Dermis microvascular lymphatic vessel endothelial cell (primary cell): ENCODE data around the gene MED31. TPM values are rescaled to one million over a fixed set of nuclear protein-coding genes. Genes with fewer than 3 reads are reported as not detected.
A peak's percentile ranks its signal among the peaks of the same experiment; 100 is the strongest.
"Not testable (repeated sequence)": the region's sequence is repeated elsewhere in the genome, so short reads cannot be mapped to it uniquely, and the experiment has no call there.

Source experiments
- DNase-seq, 2 donors: peaks; one replicate each; pipeline versions ENCODE4 v3.0.0 to v3.0.0-alpha.2; 2010; ENCODE audit warnings: low read depth in 2 of 2
- total RNA-seq: library from RNA; depleted of rRNA; stranded (reverse); fragments of >200 nt; gene quantifications from 2 replicates; pipeline ENCODE4 v1.2.1, GENCODE V29; 2014

The MED31 gene
- 6.8 and 8.5 TPM in 2 replicates for total RNA-seq

DNA sequence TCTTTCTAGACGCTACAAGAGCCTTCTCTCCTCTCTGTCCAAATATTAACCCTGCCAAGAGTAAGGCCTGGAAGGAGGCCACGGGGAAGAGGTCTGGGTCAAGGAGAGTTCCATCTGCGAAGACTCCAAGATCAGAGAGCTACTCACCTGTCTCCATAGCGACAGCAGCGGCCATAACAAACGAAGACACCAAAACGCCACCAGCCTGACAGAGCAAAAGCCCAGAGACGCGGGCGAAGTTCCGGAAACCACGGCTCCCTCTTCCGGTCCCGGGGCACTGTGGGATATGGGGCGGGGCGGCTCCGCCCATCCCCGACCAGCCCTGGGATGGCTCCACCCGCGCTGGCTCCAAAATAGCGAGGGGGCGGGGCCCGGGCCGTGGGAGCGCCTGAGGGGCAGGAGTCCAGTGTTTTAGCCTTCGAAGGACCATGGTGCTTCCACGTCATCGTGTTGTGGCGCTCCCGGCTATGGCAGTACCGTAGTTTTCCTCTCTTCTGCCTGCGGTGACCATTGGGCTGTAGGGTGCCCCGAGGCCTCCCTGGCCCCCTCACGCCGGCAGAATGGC, at the start of gene MED31, which contains the start of gene C17orf100:
Gene MED31, minus strand, starts transcription at position 252 of the 565 bp plus-strand sequence. Its CDS starts 77 bp downstream, at position 175.
Gene C17orf100, plus strand, starts transcription at position 409 of the 565 bp plus-strand sequence. Its CDS starts 152 bp downstream, at position 561.
- DNase-seq, result peak; percentile 80 to 89

DNA sequence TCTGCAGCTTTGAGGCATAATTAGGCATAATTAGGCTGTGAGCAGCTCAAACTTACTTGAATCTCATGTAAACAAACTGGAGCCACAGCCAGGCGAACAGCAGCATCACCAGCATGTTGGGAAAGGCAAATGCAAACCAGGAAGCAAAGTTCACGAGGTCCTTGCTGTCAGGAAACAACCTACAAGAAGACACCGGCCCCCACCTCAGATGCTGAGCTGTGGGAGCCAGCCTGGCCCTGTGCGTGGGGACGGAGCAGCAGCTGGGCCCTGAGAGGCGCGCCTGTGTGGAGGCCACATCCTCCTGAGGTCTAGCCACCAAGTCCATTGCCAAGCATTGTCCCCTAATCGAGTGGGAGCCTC, 49.5 kb upstream of the MED31 start:
- no peak for DNase-seq

DNA sequence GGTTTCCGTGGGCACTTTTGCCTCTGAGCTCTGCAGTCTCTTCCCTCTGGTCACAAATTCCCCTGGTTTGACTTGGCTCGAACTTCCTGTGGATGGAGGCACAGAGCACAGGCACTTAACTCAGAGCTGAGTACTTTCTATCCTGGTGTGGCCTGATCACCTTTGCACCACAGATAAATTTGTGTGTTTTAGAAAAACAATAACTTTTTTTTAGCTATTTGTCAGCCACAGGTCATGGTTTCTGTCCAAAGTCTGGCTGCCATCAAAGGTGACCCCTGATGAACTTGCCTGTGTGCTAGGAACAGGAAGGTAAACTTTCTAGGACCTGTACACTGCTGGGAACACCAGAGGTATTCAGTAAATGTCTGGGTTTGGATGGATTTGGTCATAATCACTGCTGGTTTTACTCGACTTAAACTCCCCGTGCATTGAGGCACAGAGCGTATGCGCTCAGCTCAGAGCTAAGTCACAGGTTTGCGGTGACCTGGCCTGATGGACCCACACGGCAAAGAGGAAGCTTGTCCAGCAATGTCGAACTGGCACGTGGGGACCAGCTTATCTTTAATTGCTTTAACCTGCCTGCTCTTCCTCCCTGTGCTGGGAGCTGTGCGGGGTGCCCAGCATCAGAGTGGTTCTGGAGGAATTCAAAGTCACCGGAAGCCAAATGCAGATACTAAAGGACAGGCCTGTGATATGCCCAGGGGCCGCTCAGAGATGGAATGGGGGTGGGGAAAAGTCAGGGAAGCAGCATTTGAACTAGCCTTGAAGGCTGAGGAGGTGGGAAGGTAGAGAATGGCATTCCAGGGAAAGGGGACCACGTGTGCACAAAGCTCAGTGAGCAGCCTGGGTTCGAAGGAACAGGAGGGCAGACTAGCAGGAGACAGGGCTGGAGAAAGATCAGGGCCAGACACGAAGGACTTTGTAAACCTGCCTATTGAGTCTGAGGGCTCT, 48.9 kb upstream of the MED31 start:
- no peak for DNase-seq

DNA sequence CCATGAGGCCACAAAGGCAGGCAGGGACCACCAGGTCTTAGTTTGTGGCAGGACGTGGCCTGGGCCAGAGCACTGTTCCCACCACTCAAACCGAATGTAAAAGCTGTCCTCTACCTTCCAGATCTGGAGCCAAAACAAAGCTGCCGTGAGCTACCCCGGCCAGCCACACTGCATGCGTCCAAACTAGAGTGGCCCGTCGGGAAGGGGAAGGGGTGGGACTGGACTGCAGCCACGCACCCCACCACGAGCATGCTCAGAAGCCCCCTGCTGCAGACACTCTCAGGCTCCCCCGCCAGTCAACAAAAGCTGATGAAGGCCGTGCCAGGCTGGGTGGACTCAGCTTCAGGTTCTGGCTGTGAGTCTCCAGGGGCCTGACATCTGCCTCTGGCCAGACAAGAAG, 46.6 kb upstream of the MED31 start:
- DNase-seq, result no peak

DNA sequence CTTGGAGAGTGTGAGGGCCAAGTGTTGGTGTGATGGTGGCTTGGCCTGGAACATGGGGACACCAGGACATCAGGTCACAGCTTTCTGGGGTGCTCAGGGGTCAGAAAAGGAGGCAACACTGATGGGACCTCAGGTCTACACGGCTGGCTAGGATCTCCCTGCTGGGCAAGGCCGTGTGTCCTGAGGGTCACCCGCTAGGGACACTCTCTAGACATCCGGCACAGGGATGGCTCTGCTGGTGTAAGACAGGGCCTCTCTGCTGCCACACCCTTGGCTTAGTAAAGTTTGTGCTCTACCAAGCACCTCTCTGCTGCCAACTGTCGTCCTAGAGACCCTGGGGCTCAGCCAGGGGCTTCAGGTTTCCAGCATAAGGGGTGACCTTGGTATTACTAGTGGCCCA, 45.5 kb upstream of the MED31 start:
- DNase-seq, result no peak

DNA sequence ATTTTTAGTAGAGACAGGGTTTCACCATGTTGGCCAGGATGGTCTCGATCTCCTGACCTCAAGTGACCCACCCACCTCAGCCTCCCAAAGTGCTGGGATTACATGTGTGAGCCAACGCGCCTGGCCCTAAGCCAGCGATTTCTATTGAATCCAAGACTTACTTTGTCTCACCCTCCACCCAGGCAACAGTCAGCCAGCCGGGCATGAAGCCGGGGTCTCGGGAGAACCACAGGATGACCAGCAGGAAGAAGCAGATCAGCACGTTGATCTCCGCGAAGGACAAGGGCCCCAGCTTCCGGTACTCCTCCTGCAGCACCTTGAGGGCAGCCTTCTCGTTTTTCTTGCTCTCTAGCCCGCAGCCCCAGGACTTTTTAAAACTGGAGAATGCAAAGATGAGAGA, 44.2 kb upstream of the MED31 start:
- no peak for DNase-seq

DNA sequence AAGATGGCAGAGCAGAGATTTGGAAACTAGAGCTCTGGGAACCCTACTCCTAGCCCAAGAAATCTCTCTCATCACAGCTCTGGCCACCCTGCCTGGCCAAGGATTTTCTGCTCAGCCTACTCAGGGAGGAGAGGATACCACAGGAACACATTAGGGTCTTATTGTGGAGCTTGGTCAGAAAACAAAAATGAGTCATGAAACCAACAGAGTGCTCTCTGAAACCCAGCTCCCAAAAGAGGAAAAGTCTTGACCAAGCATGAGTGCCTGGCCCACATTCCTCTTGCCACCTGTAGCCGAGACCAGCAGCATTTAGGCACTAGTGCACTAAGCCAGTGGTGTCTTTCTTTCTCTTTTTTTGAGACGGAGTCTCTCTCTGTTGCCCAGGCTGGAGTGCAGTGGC, 43.6 kb upstream of the MED31 start:
- DNase-seq, result no peak

DNA sequence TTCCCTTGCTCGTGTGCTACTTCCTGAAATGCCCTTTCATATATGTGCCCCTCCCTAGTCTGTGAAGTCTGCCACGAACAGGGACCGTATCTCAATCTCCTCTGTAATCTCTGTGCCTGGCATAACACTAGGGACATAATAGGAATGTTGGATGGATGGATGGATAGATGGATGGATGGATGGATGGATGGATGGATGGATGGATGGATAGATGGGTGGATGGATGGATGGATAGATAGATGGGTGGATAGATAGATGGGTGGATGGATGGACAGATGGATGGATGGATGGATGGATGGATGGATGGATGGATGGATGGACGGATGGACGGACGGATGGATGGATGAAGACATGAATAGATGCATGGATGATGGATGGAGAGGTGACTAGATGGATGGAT, 40.6 kb upstream of the MED31 start:
- DNase-seq, result not testable (repeated sequence)

DNA sequence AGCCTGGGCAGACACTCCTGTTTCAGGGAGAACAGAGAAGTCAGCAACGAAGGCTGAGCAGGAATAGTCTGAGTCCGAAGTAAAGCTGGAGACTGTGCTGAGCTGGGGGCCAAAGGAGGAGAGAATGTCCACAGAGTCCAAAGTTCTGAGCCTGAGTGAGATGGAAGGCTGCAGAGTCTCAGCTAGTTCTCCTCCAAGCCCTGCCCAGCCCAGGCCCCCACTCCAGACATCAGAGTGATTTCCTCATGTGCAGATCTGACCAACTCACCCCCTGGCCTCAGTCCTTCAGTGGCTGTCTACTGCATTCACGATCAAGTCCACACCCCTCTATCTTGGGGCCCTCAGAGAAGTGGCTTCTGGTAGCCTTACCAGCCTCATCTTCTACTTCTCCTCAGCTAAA, 40.1 kb upstream of the MED31 start:
- DNase-seq, result no peak

DNA sequence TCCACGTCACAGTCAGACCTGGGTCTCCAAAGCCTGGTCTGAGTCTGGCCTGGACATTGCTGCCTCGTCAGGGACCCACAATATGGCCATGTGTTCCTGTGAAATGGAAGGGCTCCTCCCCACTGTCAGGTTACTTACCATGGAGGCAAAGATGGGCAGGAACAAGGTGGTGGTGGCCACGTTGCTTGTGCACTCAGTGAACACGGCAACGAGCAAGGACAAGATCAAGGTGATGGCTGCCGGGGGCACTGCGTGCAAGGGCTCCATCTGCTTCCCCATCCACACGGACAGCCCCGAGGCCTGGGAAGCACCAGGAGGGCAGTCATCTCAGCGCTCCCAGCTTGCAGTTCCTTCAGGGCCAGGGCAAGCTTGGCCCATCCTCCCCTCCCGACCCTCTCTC, 39.2 kb upstream of the MED31 start:
- no peak for DNase-seq

DNA sequence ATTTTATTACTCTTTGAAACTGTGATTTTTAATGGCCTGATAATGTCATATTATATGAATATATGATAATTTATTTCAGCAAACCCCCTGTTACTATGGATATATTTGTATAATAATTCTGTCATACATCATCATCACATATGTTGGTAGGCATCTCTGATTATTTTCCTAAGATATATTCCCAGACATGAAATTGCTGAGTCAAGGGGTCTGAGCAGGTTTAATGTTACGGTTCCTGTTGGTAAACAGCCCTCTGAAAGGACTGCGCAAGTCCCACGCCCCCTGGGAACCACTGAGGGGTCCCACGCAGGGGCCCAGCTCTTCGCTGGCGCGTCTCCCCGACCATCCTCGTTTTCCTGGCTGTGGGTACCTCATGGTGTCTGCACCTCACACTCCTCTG, 37.5 kb upstream of the MED31 start:
- DNase-seq, result no peak

DNA sequence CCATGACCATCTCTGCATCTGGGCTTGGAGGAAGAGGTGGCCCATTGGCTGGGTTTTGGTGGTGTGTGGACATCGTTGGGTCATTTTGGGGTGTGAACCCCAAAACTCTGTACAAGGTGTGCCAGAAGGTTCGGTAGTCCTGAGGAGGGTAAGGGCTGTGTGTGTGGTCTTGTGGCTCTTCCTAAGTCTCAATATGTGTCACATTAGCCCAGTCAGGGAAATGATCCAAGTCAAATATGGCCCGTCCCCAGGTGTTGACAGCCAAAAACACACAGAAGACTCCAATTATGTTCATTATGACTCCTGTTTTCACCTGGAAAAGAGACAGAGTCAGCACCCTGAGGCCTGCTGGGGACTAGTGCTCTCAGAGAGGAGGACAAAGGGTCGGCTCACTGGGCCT, 34.6 kb upstream of the MED31 start:
- DNase-seq, result no peak

DNA sequence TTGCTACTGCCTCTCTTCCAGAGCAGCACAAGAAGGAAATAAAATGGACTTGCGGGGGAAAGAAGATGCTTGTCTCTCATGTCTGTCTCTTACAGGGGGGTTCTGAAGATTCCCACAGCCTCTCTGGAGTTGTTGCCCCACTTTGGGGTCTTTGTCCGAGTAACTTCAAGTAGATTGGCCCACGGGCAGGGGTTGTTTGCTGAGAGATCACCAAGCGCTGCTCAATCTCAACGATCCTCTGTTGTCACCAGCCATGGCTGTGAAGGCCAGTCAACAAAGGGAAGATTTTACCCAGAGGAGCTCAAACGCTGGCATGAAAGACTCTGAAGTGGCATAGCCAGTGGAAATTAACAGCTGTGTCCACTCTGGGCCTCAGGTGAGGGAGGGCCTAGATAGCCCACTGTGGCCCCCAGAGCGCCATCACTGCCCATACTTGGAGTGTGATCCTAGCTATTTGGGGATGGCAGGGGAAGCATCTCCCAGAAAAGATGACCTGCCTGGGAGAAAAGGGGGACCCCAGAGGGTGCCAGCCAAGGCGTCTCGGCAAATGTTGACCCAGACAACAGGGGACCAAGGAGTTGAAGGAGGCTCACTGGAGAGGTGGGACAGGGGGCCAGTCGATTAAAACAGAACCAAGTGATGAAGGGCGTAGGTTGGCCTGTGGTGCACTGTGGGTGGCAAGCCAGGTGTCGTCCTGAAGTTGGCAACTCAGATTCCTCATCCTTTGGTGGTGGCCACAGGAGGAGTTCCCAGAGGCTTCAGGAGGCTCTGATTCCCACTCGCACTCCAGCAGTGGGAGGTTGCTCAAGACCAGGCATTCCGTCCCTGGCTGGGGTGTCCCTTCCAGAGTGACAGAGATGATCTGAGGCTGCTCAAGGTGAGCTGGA, 33.7 kb upstream of the MED31 start:
- no peak for DNase-seq

DNA sequence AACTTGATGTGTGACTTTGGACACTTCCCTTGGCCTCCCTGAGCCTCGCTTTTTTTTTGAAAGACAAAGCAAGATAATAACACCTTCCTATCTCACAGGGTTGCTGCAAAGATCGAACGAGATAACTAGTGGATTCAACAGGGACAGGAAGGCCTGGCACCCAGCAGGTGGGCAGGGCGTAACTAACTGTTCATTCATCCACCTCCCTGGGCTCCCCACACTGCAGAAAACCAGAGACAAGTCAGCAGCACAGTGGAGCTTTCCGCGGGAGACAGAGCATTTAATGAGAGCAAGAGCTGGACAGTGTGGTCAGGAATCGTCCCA, 33.0 kb upstream of the MED31 start:
- no peak for DNase-seq

DNA sequence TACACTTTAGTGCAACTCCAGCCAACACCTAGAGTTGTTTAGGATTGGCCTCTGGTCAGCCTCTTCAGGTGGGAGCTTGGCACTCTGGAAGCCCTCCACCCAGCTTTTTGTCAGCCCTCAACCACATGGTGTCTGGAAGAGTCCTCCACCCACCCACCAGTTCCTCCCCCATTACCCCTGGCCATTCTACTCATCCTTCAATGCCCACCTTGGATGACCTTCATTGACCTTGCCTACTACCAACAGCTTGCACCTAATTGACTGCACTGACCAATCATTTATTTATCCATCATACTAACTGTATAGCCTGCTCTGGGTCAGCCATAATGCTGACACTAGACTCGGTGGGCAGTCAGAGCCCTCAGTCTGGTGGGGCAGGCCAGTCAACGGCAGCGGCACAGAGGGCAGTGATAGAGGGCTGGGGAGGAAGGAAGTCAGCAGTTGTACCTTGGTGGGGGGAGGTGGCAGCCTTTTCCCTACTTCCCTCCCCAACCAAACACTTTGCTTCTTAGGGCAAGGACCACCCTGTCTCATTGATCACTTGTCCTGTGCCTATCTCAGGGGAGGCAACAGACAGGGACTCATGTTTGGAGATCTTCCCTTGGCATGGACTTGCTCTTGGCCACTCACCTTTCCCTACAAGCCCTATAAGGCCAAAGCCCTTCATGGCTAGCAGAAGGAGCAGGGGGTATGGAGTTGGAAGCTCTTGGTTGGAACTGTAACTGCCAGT, 32.5 kb upstream of the MED31 start:
- no peak for DNase-seq

DNA sequence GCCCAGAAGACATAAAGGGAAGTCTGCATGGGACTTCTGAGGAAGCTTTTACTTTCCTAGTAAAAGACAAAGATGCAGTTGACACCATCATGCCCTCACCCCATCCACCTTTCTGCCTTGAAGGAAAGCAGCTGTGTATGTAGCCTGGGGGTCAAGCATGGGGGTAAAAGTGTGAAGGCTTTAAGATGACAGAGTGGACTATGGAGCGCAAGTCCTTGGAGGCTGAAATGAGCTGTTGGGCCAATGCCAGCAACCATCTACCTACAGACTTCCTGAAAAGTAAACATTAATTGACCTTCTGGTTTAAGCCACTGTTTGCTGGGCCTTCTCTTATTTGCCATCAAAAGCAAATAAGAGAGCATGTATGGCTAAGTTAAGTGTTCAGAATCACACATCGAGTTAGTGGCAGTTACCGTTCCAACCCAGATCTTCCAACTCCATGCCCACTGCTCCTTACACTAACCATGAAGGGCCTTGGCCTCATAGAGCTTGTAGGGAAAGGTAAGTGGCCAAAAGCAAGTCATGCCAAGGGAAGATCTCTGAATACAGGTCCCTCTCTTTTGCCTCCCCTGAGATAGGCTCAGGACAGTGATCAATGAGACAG, 31.8 kb upstream of the MED31 start:
- no peak for DNase-seq

DNA sequence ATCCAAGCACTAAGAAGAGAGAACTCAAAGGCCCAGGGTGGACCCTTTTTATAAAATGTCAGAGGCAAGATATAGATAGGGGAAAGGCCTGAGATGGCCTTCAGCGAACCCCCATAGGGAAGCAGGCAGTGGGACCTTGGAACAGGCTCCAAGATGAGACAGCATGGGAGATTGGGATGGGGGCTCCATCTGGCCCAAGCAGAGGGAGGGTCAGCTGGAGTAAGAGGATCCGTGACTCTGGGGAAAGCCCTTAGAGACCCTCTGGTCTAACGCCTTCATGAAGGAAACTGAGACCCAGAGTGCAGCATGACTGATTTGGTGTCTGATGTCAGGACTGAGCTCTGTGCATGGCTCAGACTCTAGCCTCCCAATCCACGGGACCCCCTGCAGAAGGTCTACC, 30.9 kb upstream of the MED31 start:
- DNase-seq, result no peak

DNA sequence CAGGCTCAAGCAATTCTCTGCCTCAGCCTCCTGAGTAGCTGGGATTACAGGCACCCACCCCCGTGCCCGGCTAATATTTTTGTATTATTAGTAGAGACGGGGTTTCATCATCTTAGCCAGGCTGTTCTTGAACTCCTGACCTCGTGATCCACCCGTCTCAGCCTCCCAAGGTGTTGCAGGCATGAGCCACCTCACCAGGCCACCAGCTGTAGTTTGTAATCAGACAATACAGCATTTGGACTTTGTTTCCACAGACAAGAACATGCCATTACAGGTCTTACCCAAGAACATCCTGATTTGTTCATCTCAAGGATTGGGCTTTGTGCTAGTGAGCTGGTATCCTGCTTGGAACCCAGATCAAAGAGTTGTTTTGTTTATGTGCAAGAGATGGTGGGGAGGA, 30.3 kb upstream of the MED31 start:
- DNase-seq, result no peak

DNA sequence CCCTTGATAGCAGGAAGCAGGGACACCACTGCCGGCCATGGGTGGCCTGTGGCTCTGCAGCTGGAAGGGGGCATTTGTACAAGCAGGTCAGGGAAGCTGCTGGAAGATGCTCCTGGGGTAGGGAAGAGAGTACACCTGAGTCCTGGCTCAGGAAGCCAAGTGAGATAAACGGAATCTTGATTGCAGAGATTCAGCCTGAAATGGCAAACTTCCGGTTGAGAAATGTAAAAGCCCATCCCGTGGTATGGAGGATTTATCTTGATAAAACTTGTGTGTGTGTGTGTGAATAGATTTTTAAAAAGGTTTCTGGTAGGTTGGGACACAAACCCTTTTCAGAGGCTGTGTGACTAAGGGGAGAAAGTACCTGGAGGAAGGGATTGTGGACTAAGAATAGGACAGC, 29.8 kb upstream of the MED31 start:
- no peak for DNase-seq

DNA sequence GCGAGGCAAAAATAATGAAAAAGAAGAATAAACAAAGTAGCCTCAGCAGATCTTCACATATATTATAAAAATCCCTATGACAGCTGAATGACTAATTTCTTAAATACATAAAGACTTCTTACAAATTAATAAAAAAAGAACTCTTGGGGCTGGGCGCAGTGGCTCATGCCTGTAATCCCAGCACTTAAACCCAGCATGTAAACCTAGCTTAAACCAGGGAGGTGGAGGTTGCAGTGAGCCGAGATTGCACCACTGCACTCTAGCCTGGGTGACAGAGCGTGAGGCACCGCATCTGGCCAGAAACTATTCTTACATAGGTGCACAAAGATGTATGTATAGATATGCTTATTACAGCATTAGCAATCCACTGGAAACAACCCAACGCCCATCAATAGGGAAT, 27.8 kb upstream of the MED31 start:
- DNase-seq, result no peak

DNA sequence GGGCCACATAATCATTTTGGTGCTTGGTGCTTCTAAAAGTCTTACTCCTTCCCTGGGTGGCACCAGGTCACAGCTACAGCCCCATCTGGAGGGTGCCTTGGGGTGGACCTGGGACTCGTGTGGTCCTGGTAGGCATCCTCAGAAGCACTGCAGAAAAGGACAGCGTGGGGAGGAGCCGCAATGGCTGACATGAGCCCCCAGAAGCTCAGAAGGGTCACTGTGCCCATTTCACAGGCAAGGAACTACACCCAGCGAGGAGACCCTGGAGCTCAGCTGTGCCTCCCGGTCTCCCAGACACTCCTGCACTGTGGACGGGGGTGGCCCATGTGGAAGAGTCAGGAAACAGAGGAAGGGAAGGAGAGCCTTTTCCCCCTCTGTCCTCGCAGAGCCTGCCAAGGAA, 26.5 kb upstream of the MED31 start:
- DNase-seq, result no peak
